Measurements from ENCODE around the gene DLL3. TPM values are rescaled to one million over a fixed set of nuclear protein-coding genes. Genes with fewer than 3 reads are reported as not detected.

DLL3 gene
- total and polyA plus RNA-seq, 9 of the 15 experiments (the other 6 are each of a cell fraction or from before 2014, with no cell fraction given): 0.80 to 6.3 (median 1.2) TPM

DNA sequence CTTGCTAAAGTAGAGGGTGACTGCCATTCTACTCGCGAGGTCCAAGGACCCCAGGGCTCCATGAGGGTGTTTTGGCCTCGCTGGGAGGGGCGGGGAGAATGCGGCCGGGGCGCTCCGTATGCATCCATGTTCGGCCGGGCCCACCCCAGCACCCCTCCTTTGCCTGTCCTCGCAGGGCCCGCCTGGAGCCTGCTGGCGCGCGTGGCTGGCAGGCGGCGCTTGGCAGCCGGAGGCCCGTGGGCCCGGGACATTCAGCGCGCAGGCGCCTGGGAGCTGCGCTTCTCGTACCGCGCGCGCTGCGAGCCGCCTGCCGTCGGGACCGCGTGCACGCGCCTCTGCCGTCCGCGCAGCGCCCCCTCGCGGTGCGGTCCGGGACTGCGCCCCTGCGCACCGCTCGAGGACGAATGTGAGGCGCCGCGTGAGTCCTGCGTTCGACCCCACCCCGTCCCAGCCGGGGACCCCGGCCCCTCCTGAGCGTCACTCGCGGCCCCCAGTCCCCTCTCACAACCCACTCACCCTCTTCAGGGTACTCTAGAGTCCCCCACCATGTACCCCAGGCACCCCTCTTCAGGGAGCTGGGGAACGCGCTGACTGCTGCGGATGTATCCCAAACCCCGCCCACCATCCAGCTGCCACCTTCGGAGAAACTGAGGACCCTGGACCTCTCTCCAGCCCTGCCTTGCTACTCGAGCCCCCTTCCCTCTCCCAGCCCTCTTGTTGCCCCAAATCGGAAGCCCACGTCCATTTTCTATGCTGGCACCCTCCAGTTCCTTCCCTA lies 4.1 kb downstream of the DLL3 start (continued):
- TF ChIP-seq, protein P1, sequence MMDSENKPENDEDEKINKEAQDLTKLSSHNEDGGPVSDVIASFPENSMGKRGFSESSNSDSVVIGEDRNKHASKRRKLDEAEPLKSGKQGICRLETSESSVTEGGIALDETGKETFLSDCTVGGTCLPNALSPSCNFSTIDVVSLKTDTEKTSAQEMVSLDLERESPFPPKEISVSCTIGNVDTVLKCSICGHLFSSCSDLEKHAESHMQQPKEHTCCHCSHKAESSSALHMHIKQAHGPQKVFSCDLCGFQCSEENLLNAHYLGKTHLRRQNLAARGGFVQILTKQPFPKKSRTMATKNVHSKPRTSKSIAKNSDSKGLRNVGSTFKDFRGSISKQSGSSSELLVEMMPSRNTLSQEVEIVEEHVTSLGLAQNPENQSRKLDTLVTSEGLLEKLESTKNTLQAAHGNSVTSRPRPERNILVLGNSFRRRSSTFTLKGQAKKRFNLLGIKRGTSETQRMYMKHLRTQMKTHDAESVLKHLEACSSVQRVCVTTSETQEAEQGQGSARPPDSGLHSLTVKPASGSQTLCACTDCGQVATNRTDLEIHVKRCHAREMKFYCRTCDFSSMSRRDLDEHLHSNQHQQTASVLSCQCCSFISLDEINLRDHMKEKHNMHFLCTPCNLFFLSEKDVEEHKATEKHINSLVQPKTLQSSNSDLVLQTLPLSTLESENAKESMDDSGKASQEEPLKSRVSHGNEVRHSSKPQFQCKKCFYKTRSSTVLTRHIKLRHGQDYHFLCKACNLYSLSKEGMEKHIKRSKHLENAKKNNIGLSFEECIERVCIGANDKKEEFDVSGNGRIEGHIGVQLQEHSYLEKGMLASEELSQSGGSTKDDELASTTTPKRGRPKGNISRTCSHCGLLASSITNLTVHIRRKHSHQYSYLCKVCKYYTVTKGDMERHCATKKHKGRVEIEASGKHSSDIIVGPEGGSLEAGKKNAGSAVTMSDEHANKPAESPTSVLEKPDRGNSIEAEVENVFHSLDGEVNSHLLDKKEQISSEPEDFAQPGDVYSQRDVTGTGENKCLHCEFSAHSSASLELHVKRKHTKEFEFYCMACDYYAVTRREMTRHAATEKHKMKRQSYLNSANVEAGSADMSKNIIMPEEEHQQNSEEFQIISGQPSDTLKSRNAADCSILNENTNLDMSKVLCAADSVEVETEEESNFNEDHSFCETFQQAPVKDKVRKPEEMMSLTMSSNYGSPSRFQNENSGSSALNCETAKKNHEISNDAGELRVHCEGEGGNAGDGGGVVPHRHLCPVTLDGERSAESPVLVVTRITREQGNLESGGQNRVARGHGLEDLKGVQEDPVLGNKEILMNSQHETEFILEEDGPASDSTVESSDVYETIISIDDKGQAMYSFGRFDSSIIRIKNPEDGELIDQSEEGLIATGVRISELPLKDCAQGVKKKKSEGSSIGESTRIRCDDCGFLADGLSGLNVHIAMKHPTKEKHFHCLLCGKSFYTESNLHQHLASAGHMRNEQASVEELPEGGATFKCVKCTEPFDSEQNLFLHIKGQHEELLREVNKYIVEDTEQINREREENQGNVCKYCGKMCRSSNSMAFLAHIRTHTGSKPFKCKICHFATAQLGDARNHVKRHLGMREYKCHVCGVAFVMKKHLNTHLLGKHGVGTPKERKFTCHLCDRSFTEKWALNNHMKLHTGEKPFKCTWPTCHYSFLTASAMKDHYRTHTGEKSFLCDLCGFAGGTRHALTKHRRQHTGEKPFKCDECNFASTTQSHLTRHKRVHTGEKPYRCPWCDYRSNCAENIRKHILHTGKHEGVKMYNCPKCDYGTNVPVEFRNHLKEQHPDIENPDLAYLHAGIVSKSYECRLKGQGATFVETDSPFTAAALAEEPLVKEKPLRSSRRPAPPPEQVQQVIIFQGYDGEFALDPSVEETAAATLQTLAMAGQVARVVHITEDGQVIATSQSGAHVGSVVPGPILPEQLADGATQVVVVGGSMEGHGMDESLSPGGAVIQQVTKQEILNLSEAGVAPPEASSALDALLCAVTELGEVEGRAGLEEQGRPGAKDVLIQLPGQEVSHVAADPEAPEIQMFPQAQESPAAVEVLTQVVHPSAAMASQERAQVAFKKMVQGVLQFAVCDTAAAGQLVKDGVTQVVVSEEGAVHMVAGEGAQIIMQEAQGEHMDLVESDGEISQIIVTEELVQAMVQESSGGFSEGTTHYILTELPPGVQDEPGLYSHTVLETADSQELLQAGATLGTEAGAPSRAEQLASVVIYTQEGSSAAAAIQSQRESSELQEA (IDR thresholded peaks at IDR 0.05; ENCODE audit: low read depth): no peak
- no peak for TF ChIP-seq NELFE (IDR thresholded peaks at IDR 0.05; ENCODE audit: insufficient read depth, insufficient read length)
- TF ChIP-seq HDAC6 (IDR thresholded peaks at IDR 0.05; ENCODE audit: low read depth, low read length): no peak
- TF ChIP-seq, protein P2, sequence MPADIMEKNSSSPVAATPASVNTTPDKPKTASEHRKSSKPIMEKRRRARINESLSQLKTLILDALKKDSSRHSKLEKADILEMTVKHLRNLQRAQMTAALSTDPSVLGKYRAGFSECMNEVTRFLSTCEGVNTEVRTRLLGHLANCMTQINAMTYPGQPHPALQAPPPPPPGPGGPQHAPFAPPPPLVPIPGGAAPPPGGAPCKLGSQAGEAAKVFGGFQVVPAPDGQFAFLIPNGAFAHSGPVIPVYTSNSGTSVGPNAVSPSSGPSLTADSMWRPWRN (IDR thresholded peaks at IDR 0.05; ENCODE audit: low read depth): no peak
- TF ChIP-seq, protein P3, sequence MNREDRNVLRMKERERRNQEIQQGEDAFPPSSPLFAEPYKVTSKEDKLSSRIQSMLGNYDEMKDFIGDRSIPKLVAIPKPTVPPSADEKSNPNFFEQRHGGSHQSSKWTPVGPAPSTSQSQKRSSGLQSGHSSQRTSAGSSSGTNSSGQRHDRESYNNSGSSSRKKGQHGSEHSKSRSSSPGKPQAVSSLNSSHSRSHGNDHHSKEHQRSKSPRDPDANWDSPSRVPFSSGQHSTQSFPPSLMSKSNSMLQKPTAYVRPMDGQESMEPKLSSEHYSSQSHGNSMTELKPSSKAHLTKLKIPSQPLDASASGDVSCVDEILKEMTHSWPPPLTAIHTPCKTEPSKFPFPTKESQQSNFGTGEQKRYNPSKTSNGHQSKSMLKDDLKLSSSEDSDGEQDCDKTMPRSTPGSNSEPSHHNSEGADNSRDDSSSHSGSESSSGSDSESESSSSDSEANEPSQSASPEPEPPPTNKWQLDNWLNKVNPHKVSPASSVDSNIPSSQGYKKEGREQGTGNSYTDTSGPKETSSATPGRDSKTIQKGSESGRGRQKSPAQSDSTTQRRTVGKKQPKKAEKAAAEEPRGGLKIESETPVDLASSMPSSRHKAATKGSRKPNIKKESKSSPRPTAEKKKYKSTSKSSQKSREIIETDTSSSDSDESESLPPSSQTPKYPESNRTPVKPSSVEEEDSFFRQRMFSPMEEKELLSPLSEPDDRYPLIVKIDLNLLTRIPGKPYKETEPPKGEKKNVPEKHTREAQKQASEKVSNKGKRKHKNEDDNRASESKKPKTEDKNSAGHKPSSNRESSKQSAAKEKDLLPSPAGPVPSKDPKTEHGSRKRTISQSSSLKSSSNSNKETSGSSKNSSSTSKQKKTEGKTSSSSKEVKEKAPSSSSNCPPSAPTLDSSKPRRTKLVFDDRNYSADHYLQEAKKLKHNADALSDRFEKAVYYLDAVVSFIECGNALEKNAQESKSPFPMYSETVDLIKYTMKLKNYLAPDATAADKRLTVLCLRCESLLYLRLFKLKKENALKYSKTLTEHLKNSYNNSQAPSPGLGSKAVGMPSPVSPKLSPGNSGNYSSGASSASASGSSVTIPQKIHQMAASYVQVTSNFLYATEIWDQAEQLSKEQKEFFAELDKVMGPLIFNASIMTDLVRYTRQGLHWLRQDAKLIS (CRISPR knock-in tag; IDR thresholded peaks at IDR 0.05): peak; percentile 82
- TF ChIP-seq, protein P4, sequence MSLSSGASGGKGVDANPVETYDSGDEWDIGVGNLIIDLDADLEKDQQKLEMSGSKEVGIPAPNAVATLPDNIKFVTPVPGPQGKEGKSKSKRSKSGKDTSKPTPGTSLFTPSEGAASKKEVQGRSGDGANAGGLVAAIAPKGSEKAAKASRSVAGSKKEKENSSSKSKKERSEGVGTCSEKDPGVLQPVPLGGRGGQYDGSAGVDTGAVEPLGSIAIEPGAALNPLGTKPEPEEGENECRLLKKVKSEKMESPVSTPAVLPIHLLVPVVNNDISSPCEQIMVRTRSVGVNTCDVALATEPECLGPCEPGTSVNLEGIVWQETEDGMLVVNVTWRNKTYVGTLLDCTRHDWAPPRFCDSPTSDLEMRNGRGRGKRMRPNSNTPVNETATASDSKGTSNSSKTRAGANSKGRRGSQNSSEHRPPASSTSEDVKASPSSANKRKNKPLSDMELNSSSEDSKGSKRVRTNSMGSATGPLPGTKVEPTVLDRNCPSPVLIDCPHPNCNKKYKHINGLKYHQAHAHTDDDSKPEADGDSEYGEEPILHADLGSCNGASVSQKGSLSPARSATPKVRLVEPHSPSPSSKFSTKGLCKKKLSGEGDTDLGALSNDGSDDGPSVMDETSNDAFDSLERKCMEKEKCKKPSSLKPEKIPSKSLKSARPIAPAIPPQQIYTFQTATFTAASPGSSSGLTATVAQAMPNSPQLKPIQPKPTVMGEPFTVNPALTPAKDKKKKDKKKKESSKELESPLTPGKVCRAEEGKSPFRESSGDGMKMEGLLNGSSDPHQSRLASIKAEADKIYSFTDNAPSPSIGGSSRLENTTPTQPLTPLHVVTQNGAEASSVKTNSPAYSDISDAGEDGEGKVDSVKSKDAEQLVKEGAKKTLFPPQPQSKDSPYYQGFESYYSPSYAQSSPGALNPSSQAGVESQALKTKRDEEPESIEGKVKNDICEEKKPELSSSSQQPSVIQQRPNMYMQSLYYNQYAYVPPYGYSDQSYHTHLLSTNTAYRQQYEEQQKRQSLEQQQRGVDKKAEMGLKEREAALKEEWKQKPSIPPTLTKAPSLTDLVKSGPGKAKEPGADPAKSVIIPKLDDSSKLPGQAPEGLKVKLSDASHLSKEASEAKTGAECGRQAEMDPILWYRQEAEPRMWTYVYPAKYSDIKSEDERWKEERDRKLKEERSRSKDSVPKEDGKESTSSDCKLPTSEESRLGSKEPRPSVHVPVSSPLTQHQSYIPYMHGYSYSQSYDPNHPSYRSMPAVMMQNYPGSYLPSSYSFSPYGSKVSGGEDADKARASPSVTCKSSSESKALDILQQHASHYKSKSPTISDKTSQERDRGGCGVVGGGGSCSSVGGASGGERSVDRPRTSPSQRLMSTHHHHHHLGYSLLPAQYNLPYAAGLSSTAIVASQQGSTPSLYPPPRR (CRISPR knock-in tag; IDR thresholded peaks at IDR 0.05; ENCODE audit: borderline replicate concordance): peak; percentile 96; the same call in 1 of the 2 replicates
- no peak for TF ChIP-seq MCM7 (IDR thresholded peaks at IDR 0.05)

All from K562 (cell line).